ENCODE results near the gene COL4A1. TPM values are rescaled to one million over a fixed set of nuclear protein-coding genes. Genes with fewer than 3 reads are reported as not detected.

Gene COL4A1
- total and polyA plus RNA-seq, 2 donors from 2014 or later = 53.0 to 218 TPM

DNA sequence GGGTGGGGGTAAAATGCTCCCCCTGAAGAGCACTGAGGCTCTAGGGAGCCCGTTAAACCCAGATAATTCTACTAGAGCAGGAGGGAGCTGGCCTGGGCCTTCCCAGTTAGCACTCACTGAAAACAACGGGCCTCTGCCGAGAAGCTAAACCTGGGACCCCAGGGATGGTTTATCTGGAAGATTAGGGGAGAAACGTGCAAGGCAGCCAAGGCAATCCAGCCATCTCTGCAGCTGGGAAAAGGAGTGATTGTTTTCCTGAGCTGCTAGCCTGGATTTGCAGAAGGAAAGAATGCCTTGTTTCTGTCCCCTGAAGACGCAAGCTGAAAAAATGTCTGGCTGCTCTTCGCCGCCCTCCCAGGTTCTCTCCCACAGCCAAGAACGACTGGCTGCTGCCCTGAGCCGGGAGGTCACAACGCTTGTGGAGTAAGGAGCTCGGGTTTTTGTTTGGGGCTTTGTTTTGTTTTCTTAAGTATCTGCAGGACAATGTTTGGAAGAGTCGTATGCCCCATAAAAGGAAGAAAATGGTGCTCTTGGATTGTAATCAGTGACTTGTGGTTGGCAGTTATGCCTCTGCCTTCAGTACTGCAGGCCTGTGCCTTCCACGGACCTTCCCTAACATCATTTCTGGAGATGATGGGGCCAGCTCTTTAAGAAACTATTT, 31.6 kb upstream of the COL4A1 start:
- peak in 2 of 5 donors; percentile 44 to 60 for DNase-seq
- Histone ChIP-seq H3K27me3 (ENCODE audit: control insufficient read depth, insufficient read depth, low read length) (no peaks in the 10 kb centered on the region), H3K9ac (ENCODE audit: low read length in 3 of 3) (peak overlapping the region in 1 of 3 donors; percentile 10), H3K9me3 (ENCODE audit: control insufficient read depth in 2 of 3, insufficient read depth in 1 of 3, low read length in 3 of 3) (no peaks in the 10 kb centered on the region), H3K4me3 (ENCODE audit: low read length in 3 of 3) (no peak overlapping the region), H3K36me3 (ENCODE audit: control insufficient read depth in 2 of 3, insufficient read depth in 3 of 3, low read length in 3 of 3) (no peaks in the 10 kb centered on the region), H3K27ac (ENCODE audit: low read depth in 2 of 2, low read length in 2 of 2) (peak overlapping the region; percentile 60 to 88), H3K4me1 (ENCODE audit: control insufficient read depth in 2 of 3, insufficient read depth in 2 of 3, low read depth in 1 of 3, low read length in 3 of 3) (peaks cover 0 to 27% (median 12%) of the 10 kb centered on the region in 3 donors)
- intact Hi-C loops (cut with DNase I) = no loop called here
- TF ChIP-seq, protein P1, sequence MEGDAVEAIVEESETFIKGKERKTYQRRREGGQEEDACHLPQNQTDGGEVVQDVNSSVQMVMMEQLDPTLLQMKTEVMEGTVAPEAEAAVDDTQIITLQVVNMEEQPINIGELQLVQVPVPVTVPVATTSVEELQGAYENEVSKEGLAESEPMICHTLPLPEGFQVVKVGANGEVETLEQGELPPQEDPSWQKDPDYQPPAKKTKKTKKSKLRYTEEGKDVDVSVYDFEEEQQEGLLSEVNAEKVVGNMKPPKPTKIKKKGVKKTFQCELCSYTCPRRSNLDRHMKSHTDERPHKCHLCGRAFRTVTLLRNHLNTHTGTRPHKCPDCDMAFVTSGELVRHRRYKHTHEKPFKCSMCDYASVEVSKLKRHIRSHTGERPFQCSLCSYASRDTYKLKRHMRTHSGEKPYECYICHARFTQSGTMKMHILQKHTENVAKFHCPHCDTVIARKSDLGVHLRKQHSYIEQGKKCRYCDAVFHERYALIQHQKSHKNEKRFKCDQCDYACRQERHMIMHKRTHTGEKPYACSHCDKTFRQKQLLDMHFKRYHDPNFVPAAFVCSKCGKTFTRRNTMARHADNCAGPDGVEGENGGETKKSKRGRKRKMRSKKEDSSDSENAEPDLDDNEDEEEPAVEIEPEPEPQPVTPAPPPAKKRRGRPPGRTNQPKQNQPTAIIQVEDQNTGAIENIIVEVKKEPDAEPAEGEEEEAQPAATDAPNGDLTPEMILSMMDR (IDR thresholded peaks at IDR 0.05; ENCODE audit: borderline replicate concordance, extremely low read depth, insufficient read depth) = no peak
- FAIRE-seq = no peak

DNA sequence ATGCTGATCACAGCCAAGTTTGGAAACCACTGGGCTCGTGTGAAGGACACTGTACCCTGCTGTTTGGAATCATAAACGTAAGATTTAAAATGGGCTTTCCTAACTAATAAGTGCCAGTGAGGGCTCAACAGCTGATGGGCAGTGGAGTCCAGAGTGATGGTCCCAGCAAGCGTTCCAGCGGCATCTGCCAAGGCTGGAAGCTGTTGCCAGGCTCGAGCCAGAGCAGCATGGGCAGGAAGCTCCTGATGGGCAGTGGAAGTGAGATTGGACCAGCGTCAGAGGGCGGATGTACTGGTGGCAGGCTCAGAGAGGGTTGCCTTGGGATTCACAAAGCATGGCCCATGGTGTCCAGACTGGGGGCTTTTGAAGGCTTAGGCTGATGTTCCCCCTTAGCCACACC, 30.3 kb upstream of the COL4A1 start:
- H3K27ac ChIP-seq (ENCODE audit: low read depth in 2 of 2, low read length in 2 of 2) = no peak overlapping the region
- H3K9me3 ChIP-seq (ENCODE audit: control insufficient read depth in 2 of 3, insufficient read depth in 1 of 3, low read length in 3 of 3) = no peaks in the 10 kb centered on the region
- no peak overlapping the region for H3K9ac ChIP-seq (ENCODE audit: low read length in 3 of 3)
- FAIRE-seq (no peak), DNase-seq (no peak)
- TF ChIP-seq, protein P1 (IDR thresholded peaks at IDR 0.05; ENCODE audit: borderline replicate concordance, extremely low read depth, insufficient read depth) = no peak
- H3K36me3 ChIP-seq (ENCODE audit: control insufficient read depth in 2 of 3, insufficient read depth in 3 of 3, low read length in 3 of 3) = no peaks in the 10 kb centered on the region
- H3K4me1 ChIP-seq (ENCODE audit: control insufficient read depth in 2 of 3, insufficient read depth in 2 of 3, low read depth in 1 of 3, low read length in 3 of 3) = peaks cover 0 to 22% (median 12%) of the 10 kb centered on the region in 3 donors
- H3K4me3 ChIP-seq (ENCODE audit: low read length in 3 of 3) = no peak overlapping the region
- intact Hi-C loops (cut with DNase I) = no loop called here
- H3K27me3 ChIP-seq (ENCODE audit: control insufficient read depth, insufficient read depth, low read length) = no peaks in the 10 kb centered on the region

DNA sequence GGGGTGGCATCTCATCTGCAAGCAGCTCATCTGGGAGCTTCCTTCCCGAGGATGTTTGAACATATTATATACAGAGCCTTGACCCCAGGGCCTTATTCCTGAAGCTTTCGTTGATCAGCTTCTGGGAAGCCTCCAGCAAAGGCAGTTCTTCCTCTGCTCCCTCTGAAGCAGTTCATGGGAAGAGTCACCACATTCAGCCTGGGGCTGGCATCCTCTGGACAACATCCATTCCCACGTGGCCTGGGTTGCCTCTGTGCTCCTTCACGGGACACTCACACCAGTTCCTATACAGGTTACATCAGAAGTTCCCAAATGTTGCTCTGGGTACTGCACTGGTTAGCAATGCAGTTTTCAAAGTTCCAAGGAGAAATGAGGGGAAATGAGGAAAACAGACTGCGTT, 29.7 kb upstream of the COL4A1 start:
- FAIRE-seq (no peak), DNase-seq (no peak)
- H3K9ac ChIP-seq (ENCODE audit: low read length in 3 of 3) = no peak overlapping the region
- no peak overlapping the region for H3K4me3 ChIP-seq (ENCODE audit: low read length in 3 of 3)
- H3K36me3 ChIP-seq (ENCODE audit: control insufficient read depth in 2 of 3, insufficient read depth in 3 of 3, low read length in 3 of 3) = no peaks in the 10 kb centered on the region
- H3K4me1 ChIP-seq (ENCODE audit: control insufficient read depth in 2 of 3, insufficient read depth in 2 of 3, low read depth in 1 of 3, low read length in 3 of 3) = peaks cover 0 to 16% (median 12%) of the 10 kb centered on the region in 3 donors
- no peak overlapping the region for H3K27ac ChIP-seq (ENCODE audit: low read depth in 2 of 2, low read length in 2 of 2)
- no peaks in the 10 kb centered on the region for H3K9me3 ChIP-seq (ENCODE audit: control insufficient read depth in 2 of 3, insufficient read depth in 1 of 3, low read length in 3 of 3)
- H3K27me3 ChIP-seq (ENCODE audit: control insufficient read depth, insufficient read depth, low read length) = no peaks in the 10 kb centered on the region
- TF ChIP-seq, protein P1 (IDR thresholded peaks at IDR 0.05; ENCODE audit: borderline replicate concordance, extremely low read depth, insufficient read depth) = no peak
- intact Hi-C loops (cut with DNase I) = no loop called here
